CD14-positive monocyte (primary cell): Measurements from ENCODE around the gene TPRN. TPM values are rescaled to one million over a fixed set of nuclear protein-coding genes. Genes with fewer than 3 reads are reported as not detected.

ENCODE experiments used
- DNase-seq, 3 donors: peaks; one replicate each; pipeline ENCODE4 v3.0.0-alpha.2; 2011 to 2022
- H2AFZ ChIP-seq: 2 replicates; pipeline ENCODE4 v1.6.0; 2012; ENCODE audit warnings: mild to moderate bottlenecking, low read depth, low read length, inconsistent platforms; ENCODE audit not compliant: insufficient read depth, poor library complexity, severe bottlenecking
- H3K27ac ChIP-seq, 2 donors: 1 replicate in 1 of 2; 2 replicates in 1 of 2; pipeline ENCODE4 v1.5.1; 2012 to 2013; ENCODE audit warnings: low read length in 2 of 2, control low read depth in 1 of 2, inconsistent platforms in 1 of 2, low read depth in 1 of 2, mild to moderate bottlenecking in 1 of 2
- H3K27me3 ChIP-seq, 2 donors: one replicate each; pipeline versions ENCODE4 v1.6.0 to v1.6.1; 2011 to 2013; ENCODE audit warnings: low read length in 2 of 2; ENCODE audit not compliant: control insufficient read depth in 2 of 2, insufficient read depth in 2 of 2
- H3K36me3 ChIP-seq, 2 donors: replicated peaks in 1 of 2; 1 replicate in 1 of 2; 2 replicates in 1 of 2; pipeline versions ENCODE4 v1.5.1 to v1.6.1; 2012 to 2013; ENCODE audit warnings: low read length in 2 of 2, control low read depth in 1 of 2, inconsistent platforms in 1 of 2, mild to moderate bottlenecking in 1 of 2; ENCODE audit not compliant: insufficient read depth in 2 of 2, control insufficient read depth in 1 of 2
- H3K4me1 ChIP-seq, 2 donors: 1 replicate in 1 of 2; 2 replicates in 1 of 2; pipeline versions ENCODE4 v1.5.1 to v1.6.1; 2012 to 2013; ENCODE audit warnings: low read length in 2 of 2, control low read depth in 1 of 2, inconsistent platforms in 1 of 2, mild to moderate bottlenecking in 1 of 2, moderate library complexity in 1 of 2; ENCODE audit not compliant: insufficient read depth in 2 of 2, control insufficient read depth in 1 of 2
- H3K4me2 ChIP-seq: replicated peaks from 2 replicates; pipeline ENCODE3; 2012; ENCODE audit warnings: low read length, moderate library complexity, mild to moderate bottlenecking; ENCODE audit not compliant: poor library complexity, severe bottlenecking; ENCODE audit errors: extremely low read depth
- H3K4me3 ChIP-seq, 3 experiments: fragments of 200-600 bp in 1 of 3; sonication (generic) in 1 of 3; replicated peaks in 1 of 3; 1 replicate in 2 of 3; 2 replicates in 1 of 3; pipeline ENCODE4 v1.5.1; 2011 to 2013; ENCODE audit warnings: low read length in 3 of 3, mild to moderate bottlenecking in 3 of 3, control low read depth in 2 of 3, low read depth in 2 of 3, inconsistent platforms in 1 of 3, moderate library complexity in 1 of 3
- H3K79me2 ChIP-seq: 2 replicates; pipeline ENCODE4 v1.6.0; 2012; ENCODE audit warnings: mild to moderate bottlenecking, control low read depth, inconsistent platforms, low read length, moderate library complexity; ENCODE audit not compliant: insufficient read depth
- H3K9ac ChIP-seq: 2 replicates; pipeline ENCODE4 v1.6.0; 2017; ENCODE audit warnings: low read length, mild to moderate bottlenecking; ENCODE audit not compliant: insufficient read depth, poor library complexity, severe bottlenecking
- H3K9me3 ChIP-seq, 2 donors: replicated peaks in 1 of 2; 1 replicate in 1 of 2; 2 replicates in 1 of 2; pipeline versions ENCODE4 v1.5.1 to v1.6.1; 2012 to 2013; ENCODE audit warnings: low read length in 2 of 2, control low read depth in 1 of 2; ENCODE audit not compliant: control insufficient read depth in 1 of 2, insufficient read depth in 1 of 2
- H4K20me1 ChIP-seq: 2 replicates; pipeline ENCODE4 v1.6.0; 2012; ENCODE audit warnings: mild to moderate bottlenecking, low read length, control low read depth, moderate library complexity; ENCODE audit not compliant: insufficient read depth
- H3K27ac Mint-ChIP-seq, 7 donors: one replicate each; pipeline ENCODE4 v1.8.0; 2020; ENCODE audit warnings: mild to moderate bottlenecking in 7 of 7, mixed read lengths in 7 of 7, moderate library complexity in 6 of 7, inconsistent platforms in 2 of 7
- H3K27me3 Mint-ChIP-seq, 3 donors: one replicate each; pipeline ENCODE4 v1.8.0; 2021 to 2022; ENCODE audit warnings: low read depth in 3 of 3, mild to moderate bottlenecking in 3 of 3, mixed read lengths in 3 of 3, moderate library complexity in 3 of 3, inconsistent platforms in 1 of 3
- H3K36me3 Mint-ChIP-seq, 2 donors: one replicate each; pipeline ENCODE4 v1.8.0; 2020; ENCODE audit warnings: mixed read lengths in 2 of 2, inconsistent platforms in 1 of 2, mild to moderate bottlenecking in 1 of 2
- H3K4me1 Mint-ChIP-seq: one replicate; pipeline ENCODE4 v1.8.0; 2020; ENCODE audit warnings: mild to moderate bottlenecking, mixed read lengths
- H3K4me3 Mint-ChIP-seq, 2 donors: one replicate each; pipeline ENCODE4 v1.8.0; 2020; ENCODE audit warnings: mild to moderate bottlenecking in 2 of 2, mixed read lengths in 2 of 2, moderate library complexity in 1 of 2
- H3K9me3 Mint-ChIP-seq, 7 donors: one replicate each; pipeline ENCODE4 v1.8.0; 2020 to 2022; ENCODE audit warnings: mixed read lengths in 7 of 7, mild to moderate bottlenecking in 6 of 7, moderate library complexity in 6 of 7, inconsistent platforms in 2 of 7
- WGBS: methylation state at CpG from one replicate; pipeline ENCODE4 v1.1.5; 2013; ENCODE audit warnings: missing lambda C conversion rate; ENCODE audit not compliant: insufficient coverage; 5-methylcytosine and 5-hydroxymethylcytosine counted together
- intact Hi-C, 2 donors: fragments of 100-400 bp; cut with micrococcal nuclease; formaldehyde crosslinking; loops; one replicate each; pipeline versions ENCODE4 v1.15.0 to v1.15.1; 2023
- polyA plus RNA-seq, 3 donors: library from polyadenylated mRNA; depleted of rRNA in 1 of 3; unstranded in 2 of 3; stranded (reverse) in 1 of 3; fragments of 300-500 nt in 2 of 3; fragments of >200 nt in 1 of 3; fragmentation: Illumina TruSeq in 2 of 3; gene quantifications; 1 replicate in 2 of 3; 2 replicates in 1 of 3; pipeline ENCODE4 v1.2.3, GENCODE V29; 2012 to 2021
- TF ChIP-seq, protein P1 (sequence below): fragments of 200-600 bp; IDR thresholded peaks from one replicate; pipeline ENCODE4 v1.8.0; 2022; ENCODE audit warnings: antibody characterized with exemption, mild to moderate bottlenecking

The TPRN gene
- polyA plus RNA-seq, 3 donors = 0.30 to 4.6 (median 0.46) TPM

DNA sequence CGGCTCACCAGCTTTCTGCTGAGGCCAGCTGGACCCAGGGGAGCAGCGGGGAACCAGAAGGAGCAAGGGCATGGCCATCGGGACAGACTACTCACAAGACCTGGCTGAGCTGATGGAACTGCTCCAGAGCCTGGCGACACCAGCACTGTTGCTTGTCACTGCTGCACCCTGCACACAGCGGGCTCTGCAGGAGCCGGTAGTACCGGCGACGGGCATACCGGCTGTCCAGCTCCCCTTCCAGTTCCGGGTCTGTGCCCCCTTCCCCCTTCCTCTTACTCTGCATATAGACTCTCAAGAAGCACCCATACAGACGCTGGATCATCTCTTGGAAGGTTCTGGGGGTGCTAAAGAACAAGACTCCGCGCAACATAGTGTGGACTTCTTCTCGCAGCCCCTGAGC, 13.2 kb downstream of the TPRN start:
- H3K9me3 Mint-ChIP-seq = peaks cover 0 to 2% (median 0%) of the 10 kb centered on the region in 7 donors
- Histone ChIP-seq H2AFZ (no peak overlapping the region), H3K79me2 (peaks cover 44% of the 10 kb centered on the region), H4K20me1 (peaks cover 28% of the 10 kb centered on the region), H3K4me1 (peaks cover 28 to 39% of the 10 kb centered on the region in 2 donors), H3K27me3 (no peaks in the 10 kb centered on the region), H3K9ac (peak overlapping the region; percentile 95), H3K4me3 (peak overlapping the region; percentile 83 to 95 (median 92)), H3K27ac (peak overlapping the region; percentile 70 to 96), H3K9me3 (no peaks in the 10 kb centered on the region), H3K36me3 (peaks cover 60 to 67% of the 10 kb centered on the region in 2 donors), H3K4me2 (peak overlapping the region; percentile 100)
- peak overlapping the region; percentile 91 to 96 (median 94) for H3K27ac Mint-ChIP-seq
- H3K36me3 Mint-ChIP-seq = peaks cover 37 to 73% of the 10 kb centered on the region in 2 donors
- peak overlapping the region; percentile 86 to 94 for H3K4me3 Mint-ChIP-seq
- intact Hi-C loops = loop anchor here in 1 of 2 donors (5.0 kb wide), 1 partner anchor 50 kb away; no protein-coding TSS in a partner anchor
- no peaks in the 10 kb centered on the region for H3K27me3 Mint-ChIP-seq
- H3K4me1 Mint-ChIP-seq = peaks cover 32% of the 10 kb centered on the region
- 93% methylated on average over 15 of the region's 15 CpGs for WGBS
- no peak for DNase-seq
- TF ChIP-seq, protein P1, sequence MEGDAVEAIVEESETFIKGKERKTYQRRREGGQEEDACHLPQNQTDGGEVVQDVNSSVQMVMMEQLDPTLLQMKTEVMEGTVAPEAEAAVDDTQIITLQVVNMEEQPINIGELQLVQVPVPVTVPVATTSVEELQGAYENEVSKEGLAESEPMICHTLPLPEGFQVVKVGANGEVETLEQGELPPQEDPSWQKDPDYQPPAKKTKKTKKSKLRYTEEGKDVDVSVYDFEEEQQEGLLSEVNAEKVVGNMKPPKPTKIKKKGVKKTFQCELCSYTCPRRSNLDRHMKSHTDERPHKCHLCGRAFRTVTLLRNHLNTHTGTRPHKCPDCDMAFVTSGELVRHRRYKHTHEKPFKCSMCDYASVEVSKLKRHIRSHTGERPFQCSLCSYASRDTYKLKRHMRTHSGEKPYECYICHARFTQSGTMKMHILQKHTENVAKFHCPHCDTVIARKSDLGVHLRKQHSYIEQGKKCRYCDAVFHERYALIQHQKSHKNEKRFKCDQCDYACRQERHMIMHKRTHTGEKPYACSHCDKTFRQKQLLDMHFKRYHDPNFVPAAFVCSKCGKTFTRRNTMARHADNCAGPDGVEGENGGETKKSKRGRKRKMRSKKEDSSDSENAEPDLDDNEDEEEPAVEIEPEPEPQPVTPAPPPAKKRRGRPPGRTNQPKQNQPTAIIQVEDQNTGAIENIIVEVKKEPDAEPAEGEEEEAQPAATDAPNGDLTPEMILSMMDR = no peak

DNA sequence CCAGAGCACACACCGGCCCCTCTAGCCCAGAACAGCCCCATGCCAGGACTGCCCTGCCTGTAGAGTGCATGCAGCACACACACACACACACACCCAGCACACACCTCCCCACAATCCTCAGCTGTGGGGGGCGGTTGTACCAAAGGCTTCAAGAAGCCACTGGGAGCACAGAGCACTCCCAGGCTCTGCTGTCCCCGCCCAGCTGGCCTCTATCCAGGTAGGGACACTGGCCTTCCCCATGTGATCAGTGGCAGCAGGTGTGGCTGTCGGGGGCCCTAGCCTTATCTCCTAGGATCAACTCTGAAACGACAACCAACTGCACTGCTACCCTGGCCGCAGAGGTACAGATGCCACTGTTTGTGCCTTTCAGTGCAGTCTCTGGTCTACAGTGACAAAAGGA, 14.2 kb downstream of the TPRN start:
- intact Hi-C loops = loop anchor here in 1 of 2 donors (5.0 kb wide), 1 partner anchor 51 kb away; no protein-coding TSS in a partner anchor
- Mint-ChIP-seq H3K27ac (peak overlapping the region in 1 of 7 donors; percentile 12), H3K4me3 (no peak overlapping the region), H3K4me1 (peaks cover 32% of the 10 kb centered on the region), H3K9me3 (peaks cover 0 to 2% (median 0%) of the 10 kb centered on the region in 7 donors), H3K36me3 (peaks cover 43 to 77% of the 10 kb centered on the region in 2 donors), H3K27me3 (no peaks in the 10 kb centered on the region)
- peaks cover 28 to 39% of the 10 kb centered on the region in 2 donors for H3K4me1 ChIP-seq
- DNase-seq = no peak
- peaks cover 26% of the 10 kb centered on the region for H4K20me1 ChIP-seq
- H3K79me2 ChIP-seq = peaks cover 44% of the 10 kb centered on the region
- no peaks in the 10 kb centered on the region for H3K9me3 ChIP-seq
- H3K4me2 ChIP-seq = no peak overlapping the region
- no peaks in the 10 kb centered on the region for H3K27me3 ChIP-seq
- WGBS = 98% methylated on average over 5 of the region's 6 CpGs
- H3K9ac ChIP-seq = no peak overlapping the region
- H3K27ac ChIP-seq = no peak overlapping the region
- H3K36me3 ChIP-seq = peaks cover 66 to 67% of the 10 kb centered on the region in 2 donors
- H3K4me3 ChIP-seq = no peak overlapping the region
- TF ChIP-seq, protein P1 = no peak
- H2AFZ ChIP-seq = no peak overlapping the region
